Naive thymus-derived CD4-positive, alpha-beta T cell (primary cell): Measurements from ENCODE around the gene HOXA10. TPM values are rescaled to one million over a fixed set of nuclear protein-coding genes. Genes with fewer than 3 reads are reported as not detected.

Experiments
- ATAC-seq: fragments of 150-1000 bp; cut with Tn5 transposase; 2 replicates; pipeline ENCODE4 v1.10.0; 2021; ENCODE audit warnings: mild to moderate bottlenecking, moderate library complexity
- CTCF ChIA-PET: fragments of 350-600 bp; sonication (Branson Sonifier 250); formaldehyde crosslinking; loops from one replicate; lab custom pipeline; 2021; ENCODE audit warnings: antibody characterized with exemption; lab: Charles Lee
- POLR2A ChIA-PET: fragments of 350-600 bp; sonication (Branson Sonifier 250); formaldehyde crosslinking; loops from one replicate; lab custom pipeline; 2021; ENCODE audit warnings: antibody characterized with exemption, inconsistent platforms; lab: Charles Lee
- DNase-seq, 9 donors: peaks; one replicate each; pipeline versions ENCODE4 v3.0.0 to v3.0.0-alpha.2; 2020 to 2022; ENCODE audit warnings: mixed read lengths in 1 of 9
- H3K27ac ChIP-seq: one replicate; pipeline ENCODE4 v1.7.0; 2013; ENCODE audit warnings: mild to moderate bottlenecking, low read depth, low read length, moderate library complexity
- H3K27me3 ChIP-seq, 2 donors: one replicate each; pipeline ENCODE4 v1.7.0; 2013; ENCODE audit warnings: low read length in 2 of 2, mild to moderate bottlenecking in 2 of 2, moderate library complexity in 2 of 2; ENCODE audit not compliant: control insufficient read depth in 2 of 2, insufficient read depth in 2 of 2
- H3K36me3 ChIP-seq, 3 experiments: 1 replicate in 2 of 3; 2 replicates in 1 of 3; pipeline ENCODE4 v1.7.0; 2013; ENCODE audit warnings: low read length in 3 of 3, mild to moderate bottlenecking in 3 of 3, moderate library complexity in 1 of 3; ENCODE audit not compliant: insufficient read depth in 3 of 3, control insufficient read depth in 2 of 3
- H3K4me1 ChIP-seq, 2 donors: one replicate each; pipeline ENCODE4 v1.7.0; 2013; ENCODE audit warnings: low read length in 2 of 2, mild to moderate bottlenecking in 2 of 2, moderate library complexity in 1 of 2; ENCODE audit not compliant: control insufficient read depth in 2 of 2, insufficient read depth in 2 of 2
- H3K4me3 ChIP-seq: 2 replicates; pipeline ENCODE4 v1.7.0; 2013; ENCODE audit warnings: mild to moderate bottlenecking, low read length
- H3K9me3 ChIP-seq, 3 experiments: 1 replicate in 2 of 3; 2 replicates in 1 of 3; pipeline ENCODE4 v1.7.0; 2013; ENCODE audit warnings: low read length in 3 of 3; ENCODE audit not compliant: control insufficient read depth in 2 of 3
- H3K27ac Mint-ChIP-seq, 9 donors: one replicate each; pipeline ENCODE4 v1.8.0; 2020 to 2022; ENCODE audit warnings: mixed read lengths in 9 of 9, mild to moderate bottlenecking in 8 of 9, moderate library complexity in 5 of 9, inconsistent platforms in 2 of 9
- H3K27me3 Mint-ChIP-seq, 5 donors: one replicate each; pipeline ENCODE4 v1.8.0; 2021 to 2022; ENCODE audit warnings: mixed read lengths in 5 of 5, mild to moderate bottlenecking in 1 of 5
- H3K36me3 Mint-ChIP-seq, 5 donors: one replicate each; pipeline ENCODE4 v1.8.0; 2020 to 2022; ENCODE audit warnings: mixed read lengths in 5 of 5, mild to moderate bottlenecking in 3 of 5, inconsistent platforms in 1 of 5
- H3K4me1 Mint-ChIP-seq, 7 donors: one replicate each; pipeline ENCODE4 v1.8.0; 2020 to 2022; ENCODE audit warnings: mixed read lengths in 7 of 7, mild to moderate bottlenecking in 3 of 7, inconsistent platforms in 1 of 7
- H3K4me3 Mint-ChIP-seq, 10 donors: one replicate each; pipeline ENCODE4 v1.8.0; 2020 to 2022; ENCODE audit warnings: mild to moderate bottlenecking in 10 of 10, mixed read lengths in 10 of 10, moderate library complexity in 6 of 10, inconsistent platforms in 2 of 10
- H3K9me3 Mint-ChIP-seq, 11 donors: one replicate each; pipeline ENCODE4 v1.8.0; 2020 to 2022; ENCODE audit warnings: mixed read lengths in 11 of 11, mild to moderate bottlenecking in 4 of 11, inconsistent platforms in 1 of 11, moderate library complexity in 1 of 11
- intact Hi-C, 2 donors: fragments of 100-400 bp; cut with micrococcal nuclease; formaldehyde crosslinking; loops; one replicate each; pipeline ENCODE4 v1.15.1; 2023
- polyA plus RNA-seq, 2 donors: library from polyadenylated mRNA; unstranded; fragments of 300-500 nt; fragmentation: Illumina TruSeq; gene quantifications; one replicate each; pipeline ENCODE4 v1.2.3, GENCODE V29; 2021
- total RNA-seq, 6 experiments: library from RNA in 5 of 6; stranded (reverse) in 5 of 6; gene quantifications; 1 replicate in 5 of 6; 2 replicates in 1 of 6; pipeline ENCODE4 v1.2.3 and lab custom pipeline; 2021 to 2026

The HOXA10 gene
- total RNA-seq (under 1 TPM in 1 of 5 experiments, not detected in 4; 0.66 TPM), polyA plus RNA-seq (not detected), total RNA-seq (lab: John Stamatoyannopoulos, UW) (not detected)

DNA sequence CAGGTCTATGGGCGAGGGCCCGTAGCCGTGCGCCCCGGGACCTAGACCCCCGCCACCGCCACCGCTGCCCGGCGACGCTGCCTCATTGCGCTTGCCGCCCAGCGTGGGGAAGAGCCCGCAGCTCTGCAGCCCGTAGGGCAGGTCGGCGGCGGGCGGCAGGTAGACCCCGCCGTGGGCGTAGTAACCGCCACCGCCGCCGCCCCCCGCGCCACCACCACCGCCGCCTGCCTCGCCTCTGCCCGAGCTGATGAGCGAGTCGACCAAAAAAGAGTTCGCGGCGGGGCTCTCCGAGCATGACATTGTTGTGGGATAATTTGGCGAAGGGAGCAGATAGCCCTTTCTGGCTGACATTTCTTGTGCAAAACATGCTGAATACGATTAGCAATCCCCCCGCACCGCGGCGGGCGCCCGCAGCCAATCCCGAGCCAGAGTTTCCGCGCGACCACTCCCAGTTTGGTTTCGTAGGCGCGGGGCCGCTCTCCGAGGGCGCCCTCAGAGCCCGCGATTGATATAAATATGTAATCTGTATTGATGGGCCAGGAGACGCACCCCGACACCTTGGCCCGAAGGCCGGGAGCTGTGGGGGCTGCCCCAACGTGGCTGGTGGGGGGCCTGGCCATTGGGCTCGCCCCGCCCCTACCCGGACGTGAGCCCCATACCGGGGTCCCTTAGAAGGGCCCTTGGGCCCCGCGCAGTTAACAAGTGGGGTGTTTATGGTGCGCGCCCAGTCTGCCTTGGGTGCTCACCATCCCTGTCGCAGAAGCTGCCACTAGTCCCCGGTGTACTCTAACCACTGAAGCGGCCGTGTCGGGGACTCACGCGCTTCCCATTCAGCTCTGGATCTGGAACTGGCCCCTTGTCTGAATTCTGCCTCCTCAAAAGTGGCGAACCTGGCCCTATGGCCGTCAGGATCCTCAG is at the start of gene HOXA10:
HOXA10 (minus strand) TSS at position 365 of the 918 bp plus-strand sequence; CDS start at position 351, 14 bp downstream.
- peaks cover 15 to 16% of the 10 kb centered on the region in 2 donors for H3K4me1 ChIP-seq
- no peaks in the 10 kb centered on the region for H3K36me3 Mint-ChIP-seq

DNA sequence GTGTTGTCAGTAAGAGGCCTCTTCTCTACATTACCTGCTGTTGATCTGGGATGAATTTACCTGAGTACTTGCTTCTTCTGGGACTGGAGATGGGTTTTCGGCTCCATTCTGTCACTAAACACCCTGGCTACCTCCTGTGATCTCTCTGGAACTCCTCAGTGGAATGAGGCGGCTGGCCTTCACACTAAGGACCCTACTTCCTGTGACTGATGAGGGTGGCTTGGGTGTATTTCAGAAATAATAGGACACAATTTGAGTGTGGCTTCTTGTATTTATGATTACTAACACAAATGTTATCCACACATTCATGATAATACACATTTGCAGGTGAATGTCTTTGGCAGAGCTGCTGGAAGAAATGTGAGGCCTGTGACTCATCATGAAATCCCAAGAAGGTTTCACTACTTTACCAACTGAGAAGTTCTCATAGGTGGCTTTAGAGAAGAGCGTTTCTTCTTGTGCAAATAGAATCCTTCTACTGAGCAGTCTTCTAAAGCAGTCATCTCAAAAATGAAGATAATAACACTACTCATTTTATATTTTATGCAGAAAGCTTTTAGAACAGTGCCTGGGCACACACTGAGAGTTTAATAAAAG is 47.2 kb upstream of the HOXA10 start:
- H3K36me3 ChIP-seq: no peaks in the 10 kb centered on the region
- Mint-ChIP-seq H3K27ac (no peak overlapping the region), H3K36me3 (no peaks in the 10 kb centered on the region), H3K4me1 (peaks cover 0 to 16% (median 7%) of the 10 kb centered on the region in 7 donors), H3K27me3 (peaks cover 72 to 85% (median 81%) of the 10 kb centered on the region in 5 donors), H3K9me3 (no peaks in the 10 kb centered on the region), H3K4me3 (peak overlapping the region in 3 of 10 donors; percentile 8 to 37 (median 29))
- ATAC-seq (no peak), DNase-seq (no peak)
- H3K27me3 ChIP-seq: peaks cover 3 to 19% of the 10 kb centered on the region in 2 donors
- ChIA-PET POLR2A (no interaction called here), CTCF (no interaction called here)
- H3K9me3 ChIP-seq: no peaks in the 10 kb centered on the region
- no peak overlapping the region for H3K27ac ChIP-seq
- peaks cover 0 to 6% of the 10 kb centered on the region in 2 donors for H3K4me1 ChIP-seq
- no peak overlapping the region for H3K4me3 ChIP-seq
- intact Hi-C loops: no loop called here

More for the DNA sequence above, at the start of gene HOXA10:
- intact Hi-C loops: loop anchor here (1.0 to 5.0 kb wide), 6 partner anchors 10 to 972 kb away; partner anchors contain the start of genes CBX3 (in 1 of the 2), HNRNPA2B1 (in 1 of the 2) and HOXA7 (in 1 of the 2)
- POLR2A ChIA-PET: interaction anchor here (1.1 kb wide), 1 partner anchor 25 kb away, joined by 4 read pairs; no protein-coding TSS in a partner anchor
- H3K27me3 Mint-ChIP-seq: peaks cover 63 to 72% (median 68%) of the 10 kb centered on the region in 5 donors
- H3K27me3 ChIP-seq: peaks cover 25 to 58% of the 10 kb centered on the region in 2 donors
- peak; percentile 37 for ATAC-seq
- peak in 3 of 9 donors; percentile 14 to 19 (median 15) for DNase-seq
- no peaks in the 10 kb centered on the region for H3K36me3 ChIP-seq
- CTCF ChIA-PET: interaction anchor here (0.9 kb wide), 1 partner anchor 8 kb away, joined by 4 read pairs; no protein-coding TSS in a partner anchor
- H3K9me3 ChIP-seq: no peaks in the 10 kb centered on the region
- H3K27ac Mint-ChIP-seq: peak within 1 kb of the TSS in 3 of 9 donors; percentile 44 to 70 (median 57)
- H3K4me1 Mint-ChIP-seq: peaks cover 9 to 32% (median 18%) of the 10 kb centered on the region in 7 donors
- no peak within 1 kb of the TSS for H3K27ac ChIP-seq
- peaks cover 0 to 11% (median 2%) of the 10 kb centered on the region in 11 donors for H3K9me3 Mint-ChIP-seq
- H3K4me3 ChIP-seq: peak within 1 kb of the TSS; percentile 36
- peak within 1 kb of the TSS in 9 of 10 donors; percentile 50 to 79 (median 69) for H3K4me3 Mint-ChIP-seq

DNA sequence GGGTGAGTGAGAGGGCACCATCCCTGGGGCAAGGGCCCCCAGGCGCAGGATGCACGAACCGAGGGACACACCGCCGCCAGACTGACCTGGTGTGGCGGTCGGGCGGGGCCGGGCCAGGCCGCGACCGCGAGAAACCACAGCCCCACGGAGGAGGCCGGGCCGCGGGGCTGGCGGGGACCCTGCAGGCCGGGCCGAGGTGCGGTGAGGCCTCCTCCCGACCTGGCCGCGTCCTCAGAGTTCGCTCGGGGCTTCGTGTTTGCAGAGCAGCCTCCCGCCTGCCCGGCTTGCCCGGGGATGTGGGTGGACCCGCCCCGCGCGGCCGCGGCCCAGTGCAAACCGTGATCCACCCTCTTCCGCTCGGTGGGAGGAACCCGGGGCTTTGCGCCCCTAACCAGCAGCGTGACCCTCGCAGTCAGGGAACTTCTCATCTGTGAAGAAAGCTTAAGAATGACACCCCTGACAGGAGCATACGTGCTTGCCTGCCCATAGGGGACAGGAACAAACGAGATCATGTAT is 46.4 kb upstream of the HOXA10 start:
- POLR2A ChIA-PET: no interaction called here
- peak; percentile 20 for ATAC-seq
- intact Hi-C loops: no loop called here

DNA sequence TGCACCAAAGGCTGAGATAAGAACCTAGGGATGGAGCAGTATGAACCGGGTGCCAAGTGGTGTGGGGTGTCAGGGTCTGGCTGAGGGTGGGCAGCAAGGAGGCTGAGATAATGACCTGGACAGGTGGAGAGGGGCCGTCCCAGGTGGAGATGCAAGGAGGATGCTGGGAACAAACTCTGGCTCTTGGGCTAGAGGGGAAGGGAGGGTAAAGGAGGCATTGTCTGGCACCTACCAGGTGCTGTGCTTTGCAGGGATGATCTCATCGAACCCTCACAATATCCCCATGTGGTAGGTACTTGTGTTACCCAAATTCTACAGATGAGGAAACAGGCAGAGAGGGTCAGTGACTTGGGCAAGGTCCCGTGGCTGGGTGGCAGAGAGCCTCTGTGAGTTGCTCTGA is 45.7 kb upstream of the HOXA10 start:
- ChIA-PET POLR2A (no interaction called here), CTCF (interaction anchor here (1.0 kb wide), 1 partner anchor 148 kb away, joined by 3 read pairs; no protein-coding TSS in a partner anchor)
- H3K4me1 ChIP-seq: peaks cover 0 to 6% of the 10 kb centered on the region in 2 donors
- intact Hi-C loops: no loop called here
- peaks cover 0 to 1% (median 0%) of the 10 kb centered on the region in 11 donors for H3K9me3 Mint-ChIP-seq
- no peak overlapping the region for H3K27ac Mint-ChIP-seq
- H3K4me1 Mint-ChIP-seq: peaks cover 0 to 12% (median 6%) of the 10 kb centered on the region in 7 donors
- peaks cover 3 to 19% of the 10 kb centered on the region in 2 donors for H3K27me3 ChIP-seq
- DNase-seq: no peak
- no peak for ATAC-seq
- H3K4me3 Mint-ChIP-seq: peak overlapping the region in 4 of 10 donors; percentile 8 to 69 (median 33)
- no peaks in the 10 kb centered on the region for H3K36me3 ChIP-seq
- H3K36me3 Mint-ChIP-seq: no peaks in the 10 kb centered on the region
- no peaks in the 10 kb centered on the region for H3K9me3 ChIP-seq
- peaks cover 78 to 89% (median 85%) of the 10 kb centered on the region in 5 donors for H3K27me3 Mint-ChIP-seq
- no peak overlapping the region for H3K27ac ChIP-seq
- H3K4me3 ChIP-seq: no peak overlapping the region

More for the DNA sequence above, 46.4 kb upstream of the HOXA10 start:
- Mint-ChIP-seq H3K27me3 (peaks cover 75 to 88% (median 84%) of the 10 kb centered on the region in 5 donors), H3K36me3 (no peaks in the 10 kb centered on the region), H3K27ac (no peak overlapping the region), H3K4me1 (peaks cover 0 to 16% (median 7%) of the 10 kb centered on the region in 7 donors), H3K4me3 (peak overlapping the region in 4 of 10 donors; percentile 8 to 50 (median 24)), H3K9me3 (no peaks in the 10 kb centered on the region)
- Histone ChIP-seq H3K27ac (no peak overlapping the region), H3K36me3 (no peaks in the 10 kb centered on the region), H3K9me3 (no peaks in the 10 kb centered on the region), H3K4me1 (peaks cover 0 to 6% of the 10 kb centered on the region in 2 donors), H3K4me3 (no peak overlapping the region), H3K27me3 (peaks cover 3 to 19% of the 10 kb centered on the region in 2 donors)
- DNase-seq: no peak
- CTCF ChIA-PET: no interaction called here

DNA sequence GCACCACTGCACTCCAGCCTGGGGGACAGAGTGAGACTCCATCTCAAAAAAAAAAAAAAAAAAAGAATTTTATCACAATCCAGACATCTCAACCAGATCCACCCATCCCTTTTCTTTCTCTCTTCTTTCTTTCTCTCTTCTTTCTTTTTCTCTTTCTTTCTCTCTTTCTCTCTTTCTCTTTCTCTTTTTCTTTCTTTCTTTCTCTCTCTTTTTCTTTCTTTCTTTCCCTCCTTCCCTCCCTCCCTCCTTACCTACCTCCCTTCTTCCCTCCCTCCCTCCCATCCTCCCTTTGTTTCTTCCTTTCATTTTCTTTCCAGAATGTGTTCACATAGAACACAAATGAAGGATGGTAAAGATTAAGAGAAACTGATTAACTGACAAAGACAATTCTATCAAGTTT is 43.8 kb upstream of the HOXA10 start:
- no peak overlapping the region for H3K4me3 ChIP-seq
- H3K27ac ChIP-seq: no peak overlapping the region
- H3K4me1 ChIP-seq: peaks cover 0 to 8% of the 10 kb centered on the region in 2 donors
- ChIA-PET POLR2A (no interaction called here), CTCF (interaction anchor here (0.6 kb wide), 1 partner anchor 50 kb away, joined by 3 read pairs; no protein-coding TSS in a partner anchor)
- ATAC-seq (no peak), DNase-seq (no peak)
- no peaks in the 10 kb centered on the region for H3K36me3 ChIP-seq
- Mint-ChIP-seq H3K36me3 (no peaks in the 10 kb centered on the region), H3K9me3 (peaks cover 0 to 1% (median 0%) of the 10 kb centered on the region in 11 donors), H3K27me3 (peaks cover 77 to 91% (median 83%) of the 10 kb centered on the region in 5 donors), H3K4me3 (no peak overlapping the region), H3K4me1 (peaks cover 0 to 13% (median 6%) of the 10 kb centered on the region in 7 donors), H3K27ac (no peak overlapping the region)
- peaks cover 3 to 26% of the 10 kb centered on the region in 2 donors for H3K27me3 ChIP-seq
- intact Hi-C loops: no loop called here
- no peaks in the 10 kb centered on the region for H3K9me3 ChIP-seq

DNA sequence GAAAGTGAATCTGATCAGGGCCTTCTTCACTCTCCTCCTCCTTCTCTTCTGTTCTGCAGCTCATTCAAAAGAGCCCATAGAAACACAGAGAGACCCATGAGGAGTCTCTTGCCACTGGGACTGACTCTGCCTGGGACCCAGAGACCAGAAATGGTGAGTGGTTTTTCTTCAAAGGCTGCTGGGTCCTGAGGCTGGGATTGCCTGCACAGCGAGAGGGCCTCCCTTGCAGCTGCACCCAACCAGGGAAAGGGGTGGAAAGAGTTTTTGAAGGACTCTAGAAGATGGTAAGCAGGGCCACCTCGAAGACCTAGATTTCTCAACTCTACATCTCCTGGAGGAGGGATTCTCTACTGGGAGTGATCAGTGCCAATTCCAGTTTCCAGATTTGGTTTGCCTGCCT is 41.2 kb upstream of the HOXA10 start:
- peaks cover 0 to 22% (median 18%) of the 10 kb centered on the region in 7 donors for H3K4me1 Mint-ChIP-seq
- H3K27me3 ChIP-seq: peaks cover 17 to 40% of the 10 kb centered on the region in 2 donors

More for the DNA sequence above, 41.2 kb upstream of the HOXA10 start:
- peaks cover 4 to 9% of the 10 kb centered on the region in 2 donors for H3K4me1 ChIP-seq
- no peak overlapping the region for H3K4me3 ChIP-seq
- CTCF ChIA-PET: no interaction called here
- DNase-seq (no peak), ATAC-seq (no peak)
- POLR2A ChIA-PET: no interaction called here
- Mint-ChIP-seq H3K9me3 (peaks cover 0 to 1% (median 0%) of the 10 kb centered on the region in 11 donors), H3K4me3 (no peak overlapping the region), H3K36me3 (no peaks in the 10 kb centered on the region), H3K27ac (no peak overlapping the region), H3K27me3 (peaks cover 77 to 93% (median 85%) of the 10 kb centered on the region in 5 donors)
- H3K36me3 ChIP-seq: no peaks in the 10 kb centered on the region
- no peaks in the 10 kb centered on the region for H3K9me3 ChIP-seq
- no peak overlapping the region for H3K27ac ChIP-seq
- intact Hi-C loops: no loop called here
